ENCODE data around the gene DSTYK. TPM values are rescaled to one million over a fixed set of nuclear protein-coding genes. Genes with fewer than 3 reads are reported as not detected.
"Not testable (repeated sequence)": the region's sequence is repeated elsewhere in the genome, so short reads cannot be mapped to it uniquely, and the experiment has no call there.

The DSTYK gene
- polyA plus RNA-seq, 2 donors: 3.2 to 3.4 TPM

DNA sequence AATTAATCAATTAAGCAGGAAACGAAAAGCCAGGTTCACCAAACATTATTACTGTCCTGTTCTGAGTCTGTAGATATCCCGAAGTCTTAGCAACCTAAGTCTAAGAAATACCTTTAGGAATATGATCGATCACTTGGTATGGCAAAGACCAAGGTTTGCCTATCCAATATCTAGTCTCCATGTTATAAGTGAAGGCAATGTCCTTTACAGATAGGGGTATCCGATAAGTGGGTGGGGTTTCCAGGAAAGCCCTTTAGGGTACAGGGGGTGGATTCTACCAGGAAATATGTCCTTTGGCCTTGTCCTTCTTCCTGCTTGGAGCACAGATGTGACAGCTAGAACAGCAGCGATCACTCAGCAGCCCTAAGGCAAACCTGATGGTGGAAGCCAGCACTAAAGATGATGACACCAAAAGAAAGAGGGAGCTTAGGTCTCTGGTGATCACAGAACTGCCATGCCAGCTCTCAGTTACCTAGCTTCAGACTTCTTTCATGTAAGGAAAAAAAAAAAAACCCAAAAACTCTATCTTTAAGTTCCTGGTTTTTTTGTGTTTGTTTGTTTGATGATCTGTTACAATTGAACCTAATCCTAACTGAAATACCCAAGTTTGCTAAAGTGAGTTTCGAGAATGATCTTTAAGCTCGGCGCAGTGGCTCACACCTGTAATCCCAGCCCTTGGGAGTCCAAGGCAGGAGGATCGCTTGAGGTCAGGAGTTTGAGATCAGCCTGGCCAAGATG lies 40.8 kb downstream of the DSTYK start:
- peaks cover 2 to 7% of the 10 kb centered on the region in 2 donors for H3K36me3 ChIP-seq (ENCODE audit: control insufficient read depth in 2 of 2, insufficient read depth in 2 of 2, low read length in 1 of 2)
- H3K4me3 ChIP-seq (ENCODE audit: low read depth in 1 of 2, low read length in 2 of 2): no peak overlapping the region
- no peaks in the 10 kb centered on the region for H3K4me1 ChIP-seq (ENCODE audit: control insufficient read depth in 2 of 2, insufficient read depth in 2 of 2, low read length in 1 of 2)
- WGBS, 2 donors: 85 to 88% methylated on average over 9 of the region's 9 CpGs
- H3K27ac ChIP-seq (ENCODE audit: low read depth in 2 of 2, low read length in 1 of 2): no peak overlapping the region
- no peaks in the 10 kb centered on the region for H3K27me3 ChIP-seq (ENCODE audit: control insufficient read depth in 1 of 2, insufficient read depth in 2 of 2, low read length in 2 of 2)
- no peaks in the 10 kb centered on the region for H3K9me3 ChIP-seq (ENCODE audit: control insufficient read depth in 2 of 2, insufficient read depth in 1 of 2, low read depth in 1 of 2, low read length in 1 of 2)

DNA sequence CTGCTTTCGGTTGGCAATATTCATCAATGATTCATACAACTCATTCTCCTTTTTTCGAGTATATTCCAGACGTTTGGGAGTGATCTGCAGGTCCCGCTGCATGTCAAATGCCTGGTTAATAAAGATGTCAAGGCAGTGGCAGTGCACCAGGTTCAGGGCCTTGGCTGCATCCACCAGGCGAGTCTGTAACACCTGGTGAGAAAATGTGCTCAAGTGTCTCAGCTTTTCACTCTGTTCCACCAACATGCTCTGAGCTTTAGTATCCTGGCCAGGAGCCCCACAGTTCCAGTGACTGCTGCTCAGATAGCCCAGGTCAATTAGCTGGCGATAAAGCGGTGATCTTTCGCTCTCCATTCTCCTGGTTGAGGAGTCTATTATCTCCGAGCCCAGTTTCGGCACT lies 42.3 kb downstream of the DSTYK start:
- Histone ChIP-seq H3K9me3 (ENCODE audit: control insufficient read depth in 2 of 2, insufficient read depth in 1 of 2, low read depth in 1 of 2, low read length in 1 of 2) (no peaks in the 10 kb centered on the region), H3K4me1 (ENCODE audit: control insufficient read depth in 2 of 2, insufficient read depth in 2 of 2, low read length in 1 of 2) (no peaks in the 10 kb centered on the region), H3K27ac (ENCODE audit: low read depth in 2 of 2, low read length in 1 of 2) (no peak overlapping the region), H3K27me3 (ENCODE audit: control insufficient read depth in 1 of 2, insufficient read depth in 2 of 2, low read length in 2 of 2) (no peaks in the 10 kb centered on the region), H3K36me3 (ENCODE audit: control insufficient read depth in 2 of 2, insufficient read depth in 2 of 2, low read length in 1 of 2) (peaks cover 2 to 7% of the 10 kb centered on the region in 2 donors), H3K4me3 (ENCODE audit: low read depth in 1 of 2, low read length in 2 of 2) (no peak overlapping the region)
- WGBS, 2 donors: 90 to 93% methylated on average over 10 of the region's 10 CpGs

DNA sequence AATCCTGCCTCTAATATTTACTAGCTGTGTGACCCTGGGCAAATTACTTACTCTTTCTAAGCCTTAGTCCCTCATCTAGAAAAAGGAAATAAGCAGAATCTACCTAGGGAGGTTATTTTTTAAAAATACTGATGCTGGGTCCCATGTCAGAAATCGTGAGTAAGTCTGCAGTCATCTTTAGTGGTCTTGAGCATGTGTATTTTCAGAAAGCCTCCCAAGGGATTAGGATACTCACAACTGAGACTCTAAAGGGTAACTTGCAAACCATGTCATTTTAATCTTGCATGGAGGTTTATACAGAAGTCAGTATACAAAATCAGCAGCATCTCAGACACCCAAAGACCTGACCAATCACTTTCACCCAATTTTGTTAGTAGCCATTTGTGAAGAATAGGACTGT lies 43.2 kb downstream of the DSTYK start:
- H3K27me3 ChIP-seq (ENCODE audit: control insufficient read depth in 1 of 2, insufficient read depth in 2 of 2, low read length in 2 of 2): no peaks in the 10 kb centered on the region
- no peaks in the 10 kb centered on the region for H3K4me1 ChIP-seq (ENCODE audit: control insufficient read depth in 2 of 2, insufficient read depth in 2 of 2, low read length in 1 of 2)
- H3K9me3 ChIP-seq (ENCODE audit: control insufficient read depth in 2 of 2, insufficient read depth in 1 of 2, low read depth in 1 of 2, low read length in 1 of 2): no peaks in the 10 kb centered on the region
- H3K27ac ChIP-seq (ENCODE audit: low read depth in 2 of 2, low read length in 1 of 2): no peak overlapping the region
- peaks cover 7 to 8% of the 10 kb centered on the region in 2 donors for H3K36me3 ChIP-seq (ENCODE audit: control insufficient read depth in 2 of 2, insufficient read depth in 2 of 2, low read length in 1 of 2)
- no peak overlapping the region for H3K4me3 ChIP-seq (ENCODE audit: low read depth in 1 of 2, low read length in 2 of 2)
- 76 to 82% methylated on average over 1 of the region's 1 CpG for WGBS, 2 donors

DNA sequence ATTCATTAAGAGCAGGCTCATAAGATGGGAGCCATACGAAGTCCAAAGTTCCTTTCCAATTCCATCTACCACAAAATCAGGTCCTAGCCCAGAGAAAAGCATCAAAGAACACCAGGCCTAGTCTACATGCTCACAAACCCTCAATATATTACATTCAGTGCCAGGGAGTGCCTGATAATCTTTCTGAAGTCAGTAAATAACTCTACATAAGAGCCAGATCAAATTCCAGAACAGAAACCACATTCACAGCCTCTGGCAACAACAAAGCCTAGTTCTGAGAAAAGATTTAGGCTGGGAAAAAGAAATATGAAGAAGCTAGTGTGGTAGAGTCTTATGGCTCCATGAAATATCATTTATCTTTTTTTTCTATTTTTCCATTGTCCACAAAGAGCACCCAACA lies 49.2 kb downstream of the DSTYK start:
- Histone ChIP-seq H3K4me3 (ENCODE audit: low read depth in 1 of 2, low read length in 2 of 2) (no peak overlapping the region), H3K27ac (ENCODE audit: low read depth in 2 of 2, low read length in 1 of 2) (no peak overlapping the region), H3K36me3 (ENCODE audit: control insufficient read depth in 2 of 2, insufficient read depth in 2 of 2, low read length in 1 of 2) (peaks cover 14 to 16% of the 10 kb centered on the region in 2 donors), H3K27me3 (ENCODE audit: control insufficient read depth in 1 of 2, insufficient read depth in 2 of 2, low read length in 2 of 2) (no peaks in the 10 kb centered on the region), H3K4me1 (ENCODE audit: control insufficient read depth in 2 of 2, insufficient read depth in 2 of 2, low read length in 1 of 2) (no peaks in the 10 kb centered on the region), H3K9me3 (ENCODE audit: control insufficient read depth in 2 of 2, insufficient read depth in 1 of 2, low read depth in 1 of 2, low read length in 1 of 2) (no peaks in the 10 kb centered on the region)
- WGBS, 2 donors: 72 to 96% methylated on average over 1 of the region's 1 CpG

DNA sequence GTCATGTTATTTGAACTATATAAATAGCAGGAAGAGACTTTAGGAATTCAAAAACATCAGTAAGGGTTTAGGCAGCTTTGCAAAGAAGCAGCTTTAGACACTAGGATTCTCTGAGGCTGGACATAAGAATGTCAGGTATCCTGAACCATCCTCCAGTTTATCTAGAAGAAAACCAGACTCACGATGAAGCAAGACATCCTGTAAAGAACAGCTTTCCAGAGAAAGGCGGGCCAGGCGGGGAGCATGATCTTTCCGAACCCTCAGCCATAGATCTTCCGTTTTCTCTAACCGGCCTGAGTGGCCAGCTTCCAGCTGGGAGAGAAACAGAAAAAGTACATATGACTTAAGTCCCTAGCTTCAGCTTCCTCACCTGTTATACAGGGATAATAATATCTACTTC lies 50.4 kb downstream of the DSTYK start:
- no peaks in the 10 kb centered on the region for H3K27me3 ChIP-seq (ENCODE audit: control insufficient read depth in 1 of 2, insufficient read depth in 2 of 2, low read length in 2 of 2)
- H3K4me1 ChIP-seq (ENCODE audit: control insufficient read depth in 2 of 2, insufficient read depth in 2 of 2, low read length in 1 of 2): no peaks in the 10 kb centered on the region
- 96 to 97% methylated on average over 6 of the region's 6 CpGs for WGBS, 2 donors
- no peak overlapping the region for H3K27ac ChIP-seq (ENCODE audit: low read depth in 2 of 2, low read length in 1 of 2)
- H3K36me3 ChIP-seq (ENCODE audit: control insufficient read depth in 2 of 2, insufficient read depth in 2 of 2, low read length in 1 of 2): peaks cover 17 to 19% of the 10 kb centered on the region in 2 donors
- H3K9me3 ChIP-seq (ENCODE audit: control insufficient read depth in 2 of 2, insufficient read depth in 1 of 2, low read depth in 1 of 2, low read length in 1 of 2): peaks cover 0 to 2% of the 10 kb centered on the region in 2 donors
- H3K4me3 ChIP-seq (ENCODE audit: low read depth in 1 of 2, low read length in 2 of 2): no peak overlapping the region

DNA sequence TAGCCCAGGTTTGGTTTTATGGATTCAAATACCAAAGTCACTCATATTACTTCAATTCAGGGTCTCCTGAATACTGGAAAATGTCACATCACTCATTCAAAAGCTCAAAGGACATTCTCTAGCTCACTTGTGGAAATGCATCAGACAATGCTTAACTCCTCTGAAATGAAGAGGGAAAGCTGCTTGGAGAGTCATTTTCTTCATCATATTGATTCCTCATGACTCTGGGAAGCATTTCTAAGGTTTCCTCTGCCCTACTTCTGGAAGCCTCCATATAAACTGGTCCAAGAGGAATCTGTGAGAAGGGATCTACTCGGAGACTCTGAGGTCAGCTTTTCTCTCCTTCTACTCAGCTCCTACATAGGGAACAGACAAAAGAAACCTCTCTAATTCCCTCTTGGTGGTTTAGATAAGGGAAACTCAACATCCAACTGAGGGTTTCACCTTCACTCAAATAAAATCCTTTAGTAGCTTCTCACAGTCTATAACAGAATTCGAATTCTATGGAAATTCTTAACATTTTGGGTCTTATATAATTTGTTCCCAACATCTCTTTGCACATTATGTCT lies 53.4 kb downstream of the DSTYK start:
- WGBS, 2 donors: 95 to 96% methylated on average over 2 of the region's 2 CpGs
- Histone ChIP-seq H3K4me1 (ENCODE audit: control insufficient read depth in 2 of 2, insufficient read depth in 2 of 2, low read length in 1 of 2) (no peaks in the 10 kb centered on the region), H3K9me3 (ENCODE audit: control insufficient read depth in 2 of 2, insufficient read depth in 1 of 2, low read depth in 1 of 2, low read length in 1 of 2) (peaks cover 0 to 5% of the 10 kb centered on the region in 2 donors), H3K27me3 (ENCODE audit: control insufficient read depth in 1 of 2, insufficient read depth in 2 of 2, low read length in 2 of 2) (no peaks in the 10 kb centered on the region), H3K27ac (ENCODE audit: low read depth in 2 of 2, low read length in 1 of 2) (no peak overlapping the region), H3K4me3 (ENCODE audit: low read depth in 1 of 2, low read length in 2 of 2) (no peak overlapping the region), H3K36me3 (ENCODE audit: control insufficient read depth in 2 of 2, insufficient read depth in 2 of 2, low read length in 1 of 2) (peaks cover 19% of the 10 kb centered on the region in 2 donors)

DNA sequence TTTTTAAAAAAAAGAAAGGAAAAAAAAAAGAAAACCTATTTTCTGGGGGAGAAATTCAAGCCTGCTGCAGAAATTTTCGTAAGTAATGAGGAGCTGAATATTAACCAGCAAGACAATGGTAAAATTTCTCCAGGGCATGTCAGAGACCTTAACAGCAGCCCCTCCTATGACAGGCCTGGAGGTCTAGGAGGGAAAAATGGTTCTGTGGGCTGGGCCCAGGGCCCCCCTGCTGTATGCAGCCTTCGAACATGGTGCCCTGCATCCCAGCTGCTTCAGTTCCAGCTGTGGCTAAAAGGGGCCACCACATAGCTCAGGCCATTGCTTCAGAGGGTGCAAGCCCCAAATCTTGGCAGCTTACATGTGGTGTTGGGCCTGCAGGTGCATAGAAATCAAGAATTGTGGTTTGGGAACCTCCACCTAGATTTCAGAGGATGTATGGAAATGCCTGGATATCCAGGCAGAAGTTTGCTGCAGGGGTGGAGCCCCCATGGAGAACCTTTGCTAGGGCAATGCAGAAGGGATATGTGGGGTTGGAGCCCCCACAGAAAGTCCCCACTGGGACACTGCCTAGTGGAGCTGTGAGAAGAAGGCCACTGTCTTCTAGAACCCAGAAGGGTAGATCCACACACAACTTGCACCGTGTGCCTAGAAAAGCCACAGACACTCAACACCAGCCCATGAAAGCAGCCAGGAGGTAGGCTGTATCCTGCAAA lies 55.7 kb downstream of the DSTYK start:
- peaks cover 15 to 17% of the 10 kb centered on the region in 2 donors for H3K36me3 ChIP-seq (ENCODE audit: control insufficient read depth in 2 of 2, insufficient read depth in 2 of 2, low read length in 1 of 2)
- H3K4me1 ChIP-seq (ENCODE audit: control insufficient read depth in 2 of 2, insufficient read depth in 2 of 2, low read length in 1 of 2); H3K27ac ChIP-seq (ENCODE audit: low read depth in 2 of 2, low read length in 1 of 2); H3K27me3 ChIP-seq (ENCODE audit: control insufficient read depth in 1 of 2, insufficient read depth in 2 of 2, low read length in 2 of 2); H3K4me3 ChIP-seq (ENCODE audit: low read depth in 1 of 2, low read length in 2 of 2); H3K9me3 ChIP-seq (ENCODE audit: control insufficient read depth in 2 of 2, insufficient read depth in 1 of 2, low read depth in 1 of 2, low read length in 1 of 2): not testable (repeated sequence)
- 84 to 100% methylated on average over 3 of the region's 3 CpGs for WGBS, 2 donors

DNA sequence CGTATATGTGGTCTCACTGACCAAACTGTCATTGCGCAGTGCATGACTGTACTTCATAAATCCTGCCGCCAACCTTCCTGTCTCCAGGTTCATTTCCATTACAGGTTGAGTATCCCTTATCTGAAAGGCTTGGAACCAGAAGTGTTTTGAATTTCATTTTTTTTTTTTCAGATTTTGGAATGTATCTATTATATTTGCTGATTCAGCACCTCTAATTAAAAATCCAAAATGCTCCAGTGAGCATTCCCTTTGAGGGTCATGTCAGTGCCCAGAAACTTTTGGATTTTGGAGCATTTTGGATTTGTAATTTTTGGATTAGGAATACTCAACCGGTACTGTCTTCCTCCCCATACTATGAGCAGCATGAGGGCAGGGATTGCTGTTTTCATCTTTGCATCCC lies 59.0 kb downstream of the DSTYK start:
- H3K9me3 ChIP-seq (ENCODE audit: control insufficient read depth in 2 of 2, insufficient read depth in 1 of 2, low read depth in 1 of 2, low read length in 1 of 2): peaks cover 0 to 5% of the 10 kb centered on the region in 2 donors
- H3K27ac ChIP-seq (ENCODE audit: low read depth in 2 of 2, low read length in 1 of 2): no peak overlapping the region
- WGBS, 2 donors: 95 to 98% methylated on average over 4 of the region's 4 CpGs
- H3K36me3 ChIP-seq (ENCODE audit: control insufficient read depth in 2 of 2, insufficient read depth in 2 of 2, low read length in 1 of 2): peaks cover 5 to 13% of the 10 kb centered on the region in 2 donors
- no peak overlapping the region for H3K4me3 ChIP-seq (ENCODE audit: low read depth in 1 of 2, low read length in 2 of 2)
- no peaks in the 10 kb centered on the region for H3K4me1 ChIP-seq (ENCODE audit: control insufficient read depth in 2 of 2, insufficient read depth in 2 of 2, low read length in 1 of 2)
- H3K27me3 ChIP-seq (ENCODE audit: control insufficient read depth in 1 of 2, insufficient read depth in 2 of 2, low read length in 2 of 2): no peaks in the 10 kb centered on the region

DNA sequence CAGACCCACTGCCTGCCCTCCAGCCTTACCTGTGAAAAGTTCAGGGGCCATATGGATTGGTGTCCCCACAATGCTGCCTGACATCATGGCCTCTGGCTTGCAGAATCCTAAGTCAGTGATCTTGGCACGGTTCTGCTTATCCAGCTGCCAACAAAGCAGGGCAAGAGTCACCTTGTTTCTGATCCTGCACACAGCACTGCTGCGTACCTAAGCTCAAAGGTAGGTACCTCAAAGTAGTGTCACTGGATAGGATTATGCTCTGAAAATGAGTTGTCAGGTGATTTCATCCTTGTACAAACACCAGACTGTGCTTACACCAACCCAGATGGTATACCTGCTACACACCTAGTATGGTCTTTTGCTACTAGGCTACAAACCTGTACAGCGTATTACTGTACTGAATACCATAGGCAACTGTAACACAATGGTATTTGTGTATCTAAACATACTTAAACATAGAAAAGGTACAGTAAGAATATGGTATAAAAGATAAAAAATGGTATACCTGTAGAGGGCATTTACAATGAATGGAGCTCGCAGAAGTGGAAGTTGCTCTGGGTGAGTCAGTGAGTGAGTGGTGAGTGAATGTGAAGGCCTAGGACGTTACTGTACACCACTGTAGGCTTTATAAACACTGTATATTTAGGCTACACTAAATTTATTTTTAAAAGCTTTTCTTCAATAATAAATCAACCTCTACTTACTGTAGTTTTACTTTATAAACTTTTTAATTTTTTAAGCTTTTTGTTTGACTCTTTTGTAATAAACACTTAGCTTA lies 60.7 kb downstream of the DSTYK start:
- no peak overlapping the region for H3K4me3 ChIP-seq (ENCODE audit: low read depth in 1 of 2, low read length in 2 of 2)
- no peaks in the 10 kb centered on the region for H3K27me3 ChIP-seq (ENCODE audit: control insufficient read depth in 1 of 2, insufficient read depth in 2 of 2, low read length in 2 of 2)
- 76 to 88% methylated on average over 5 of the region's 5 CpGs for WGBS, 2 donors
- H3K9me3 ChIP-seq (ENCODE audit: control insufficient read depth in 2 of 2, insufficient read depth in 1 of 2, low read depth in 1 of 2, low read length in 1 of 2): peaks cover 0 to 2% of the 10 kb centered on the region in 2 donors
- H3K36me3 ChIP-seq (ENCODE audit: control insufficient read depth in 2 of 2, insufficient read depth in 2 of 2, low read length in 1 of 2): peaks cover 0 to 15% of the 10 kb centered on the region in 2 donors
- H3K27ac ChIP-seq (ENCODE audit: low read depth in 2 of 2, low read length in 1 of 2): no peak overlapping the region
- H3K4me1 ChIP-seq (ENCODE audit: control insufficient read depth in 2 of 2, insufficient read depth in 2 of 2, low read length in 1 of 2): no peaks in the 10 kb centered on the region

Measured in esophagus (tissue), 2 donors.